ENCODE results near the gene GPR142. TPM values are rescaled to one million over a fixed set of nuclear protein-coding genes. Genes with fewer than 3 reads are reported as not detected.
A peak's percentile ranks its signal among the peaks of the same experiment; 100 is the strongest.

GPR142 gene
- total RNA-seq, 1 donor, result not detected

- Histone ChIP-seq H3K27me3 (ENCODE audit: insufficient read depth, low read length) (no peaks in the 10 kb centered on the region), H3K4me1 (ENCODE audit: insufficient read depth, low read length) (peaks cover 6% of the 10 kb centered on the region), H3K79me2 (ENCODE audit: insufficient read depth, low read length) (no peaks in the 10 kb centered on the region), H3K27ac (ENCODE audit: low read depth, low read length) (no peak overlapping the region), H3K36me3 (ENCODE audit: insufficient read depth, low read length) (no peaks in the 10 kb centered on the region), H4K20me1 (ENCODE audit: insufficient read depth, low read length) (no peaks in the 10 kb centered on the region), H3K4me2 (ENCODE audit: insufficient read depth, low read length) (no peak overlapping the region), H2AFZ (ENCODE audit: low read length) (no peak overlapping the region), H3K4me3 (ENCODE audit: insufficient read depth, low read length) (no peak overlapping the region), H3K9me3 (ENCODE audit: low read depth, low read length) (no peaks in the 10 kb centered on the region)
- DNase-seq (ENCODE audit: insufficient read length, low spot score, missing footprints), result no peak
- no peak for TF ChIP-seq CTCF (IDR thresholded peaks at IDR 0.05; ENCODE audit: extremely low read depth, low read depth, low read length)
Measured at GRCh38 chr17:74389937-74390679, 22.8 kb downstream of the GPR142 start.

- Histone ChIP-seq H2AFZ (ENCODE audit: low read length) (no peak overlapping the region), H3K79me2 (ENCODE audit: insufficient read depth, low read length) (no peaks in the 10 kb centered on the region), H3K4me3 (ENCODE audit: insufficient read depth, low read length) (no peak overlapping the region), H4K20me1 (ENCODE audit: insufficient read depth, low read length) (no peaks in the 10 kb centered on the region), H3K9me3 (ENCODE audit: low read depth, low read length) (no peaks in the 10 kb centered on the region), H3K4me2 (ENCODE audit: insufficient read depth, low read length) (no peak overlapping the region), H3K27ac (ENCODE audit: low read depth, low read length) (no peak overlapping the region), H3K36me3 (ENCODE audit: insufficient read depth, low read length) (no peaks in the 10 kb centered on the region), H3K27me3 (ENCODE audit: insufficient read depth, low read length) (no peaks in the 10 kb centered on the region), H3K4me1 (ENCODE audit: insufficient read depth, low read length) (peaks cover 6% of the 10 kb centered on the region)
- no peak for TF ChIP-seq CTCF (IDR thresholded peaks at IDR 0.05; ENCODE audit: extremely low read depth, low read depth, low read length)
- DNase-seq (ENCODE audit: insufficient read length, low spot score, missing footprints), result no peak
Measured at GRCh38 chr17:74390680-74391653, 23.7 kb downstream of the GPR142 start.

GRCh38 chr17:74391771-74392170, 24.5 kb downstream of the GPR142 start:
- DNase-seq (ENCODE audit: insufficient read length, low spot score, missing footprints), result no peak
- TF ChIP-seq CTCF (IDR thresholded peaks at IDR 0.05; ENCODE audit: extremely low read depth, low read depth, low read length), result no peak
- Histone ChIP-seq H3K4me1 (ENCODE audit: insufficient read depth, low read length) (no peaks in the 10 kb centered on the region), H3K27ac (ENCODE audit: low read depth, low read length) (no peak overlapping the region), H3K4me3 (ENCODE audit: insufficient read depth, low read length) (no peak overlapping the region), H4K20me1 (ENCODE audit: insufficient read depth, low read length) (no peaks in the 10 kb centered on the region), H3K27me3 (ENCODE audit: insufficient read depth, low read length) (no peaks in the 10 kb centered on the region), H3K79me2 (ENCODE audit: insufficient read depth, low read length) (no peaks in the 10 kb centered on the region), H3K9me3 (ENCODE audit: low read depth, low read length) (no peaks in the 10 kb centered on the region), H3K4me2 (ENCODE audit: insufficient read depth, low read length) (no peak overlapping the region), H3K36me3 (ENCODE audit: insufficient read depth, low read length) (no peaks in the 10 kb centered on the region), H2AFZ (ENCODE audit: low read length) (no peak overlapping the region)

GRCh38 chr17:74392848-74393247, 25.5 kb downstream of the GPR142 start:
- H3K9me3 ChIP-seq (ENCODE audit: low read depth, low read length), result no peaks in the 10 kb centered on the region
- no peak overlapping the region for H3K27ac ChIP-seq (ENCODE audit: low read depth, low read length)
- H3K4me3 ChIP-seq (ENCODE audit: insufficient read depth, low read length), result no peak overlapping the region
- H2AFZ ChIP-seq (ENCODE audit: low read length), result no peak overlapping the region
- no peaks in the 10 kb centered on the region for H3K79me2 ChIP-seq (ENCODE audit: insufficient read depth, low read length)
- no peak for TF ChIP-seq CTCF (IDR thresholded peaks at IDR 0.05; ENCODE audit: extremely low read depth, low read depth, low read length)
- peak; percentile 35 for DNase-seq (ENCODE audit: insufficient read length, low spot score, missing footprints)
- H3K27me3 ChIP-seq (ENCODE audit: insufficient read depth, low read length), result no peaks in the 10 kb centered on the region
- no peaks in the 10 kb centered on the region for H3K4me1 ChIP-seq (ENCODE audit: insufficient read depth, low read length)
- H3K36me3 ChIP-seq (ENCODE audit: insufficient read depth, low read length), result no peaks in the 10 kb centered on the region
- no peak overlapping the region for H3K4me2 ChIP-seq (ENCODE audit: insufficient read depth, low read length)
- H4K20me1 ChIP-seq (ENCODE audit: insufficient read depth, low read length), result no peaks in the 10 kb centered on the region

Data from osteoblast (primary cell).